T-helper 17 cell (primary cell): Measurements from ENCODE around the gene EPS8. TPM values are rescaled to one million over a fixed set of nuclear protein-coding genes. Genes with fewer than 3 reads are reported as not detected.
"Not testable (repeated sequence)": the region's sequence is repeated elsewhere in the genome, so short reads cannot be mapped to it uniquely, and the experiment has no call there.

ENCODE experiments used
- ATAC-seq: fragments of 150-1000 bp; cut with Tn5 transposase; 2 replicates; pipeline ENCODE4 v1.10.0; 2021; ENCODE audit warnings: mild to moderate bottlenecking, moderate library complexity
- DNase-seq, 3 donors: peaks; one replicate each; pipeline versions ENCODE4 v3.0.0 to v3.0.0-alpha.2; 2020 to 2021
- H3K9me3 ChIP-seq: one replicate; pipeline ENCODE4 v1.7.0; 2013; ENCODE audit warnings: low read length, mild to moderate bottlenecking; ENCODE audit not compliant: control insufficient read depth, poor library complexity, severe bottlenecking
- H3K27ac Mint-ChIP-seq: one replicate; pipeline ENCODE4 v1.8.0; 2022; ENCODE audit warnings: mild to moderate bottlenecking, moderate library complexity, mixed read lengths
- H3K27me3 Mint-ChIP-seq: one replicate; pipeline ENCODE4 v1.8.0; 2022; ENCODE audit warnings: mixed read lengths
- H3K36me3 Mint-ChIP-seq: one replicate; pipeline ENCODE4 v1.8.0; 2022; ENCODE audit warnings: low read depth, mixed read lengths
- H3K4me1 Mint-ChIP-seq: one replicate; pipeline ENCODE4 v1.8.0; 2022; ENCODE audit warnings: mild to moderate bottlenecking, mixed read lengths
- H3K4me3 Mint-ChIP-seq: one replicate; pipeline ENCODE4 v1.8.0; 2022; ENCODE audit warnings: mild to moderate bottlenecking, moderate library complexity, mixed read lengths
- total RNA-seq, 4 donors: library from RNA in 2 of 4; stranded (reverse) in 2 of 4; gene quantifications; one replicate each; pipeline ENCODE4 v1.2.3 and lab custom pipeline; 2022 to 2026

The EPS8 gene
- total RNA-seq, 2 donors from 2014 or later: 1.5 to 2.4 TPM

GRCh38 chr12:15620741-15621539, 168.2 kb downstream of the EPS8 start:
- H3K4me3 Mint-ChIP-seq: no peak overlapping the region
- ATAC-seq: no peak
- H3K36me3 Mint-ChIP-seq: no peaks in the 10 kb centered on the region
- no peak overlapping the region for H3K27ac Mint-ChIP-seq
- H3K9me3 ChIP-seq: no peaks in the 10 kb centered on the region
- no peaks in the 10 kb centered on the region for H3K4me1 Mint-ChIP-seq
- peaks cover 15% of the 10 kb centered on the region for H3K27me3 Mint-ChIP-seq
- no peak for DNase-seq

GRCh38 chr12:15616495-15616894, 172.7 kb downstream of the EPS8 start:
- H3K4me3 Mint-ChIP-seq, H3K27ac Mint-ChIP-seq, H3K4me1 Mint-ChIP-seq, H3K9me3 ChIP-seq, DNase-seq, H3K36me3 Mint-ChIP-seq, ATAC-seq, H3K27me3 Mint-ChIP-seq: not testable (repeated sequence)

GRCh38 chr12:15613981-15614380, 175.2 kb downstream of the EPS8 start:
- Mint-ChIP-seq H3K4me3 (no peak overlapping the region), H3K4me1 (no peaks in the 10 kb centered on the region)

GRCh38 chr12:15608941-15609340, 180.2 kb downstream of the EPS8 start:
- ATAC-seq (no peak), DNase-seq (no peak)
- H3K4me3 Mint-ChIP-seq: no peak overlapping the region
- H3K36me3 Mint-ChIP-seq: peaks cover 2% of the 10 kb centered on the region
- no peaks in the 10 kb centered on the region for H3K9me3 ChIP-seq
- no peaks in the 10 kb centered on the region for H3K4me1 Mint-ChIP-seq
- H3K27ac Mint-ChIP-seq: no peak overlapping the region
- H3K27me3 Mint-ChIP-seq: peaks cover 20% of the 10 kb centered on the region

More at GRCh38 chr12:15613981-15614380, 175.2 kb downstream of the EPS8 start:
- peaks cover 5% of the 10 kb centered on the region for H3K9me3 ChIP-seq
- H3K27me3 Mint-ChIP-seq: peaks cover 6% of the 10 kb centered on the region
- ATAC-seq: no peak
- DNase-seq: no peak
- no peak overlapping the region for H3K27ac Mint-ChIP-seq
- no peaks in the 10 kb centered on the region for H3K36me3 Mint-ChIP-seq

- Mint-ChIP-seq H3K27me3 (peaks cover 23% of the 10 kb centered on the region), H3K36me3 (peaks cover 2% of the 10 kb centered on the region), H3K4me3 (no peak overlapping the region), H3K4me1 (no peaks in the 10 kb centered on the region), H3K27ac (no peak overlapping the region)
- no peaks in the 10 kb centered on the region for H3K9me3 ChIP-seq
- ATAC-seq: no peak
- no peak for DNase-seq
Observed at GRCh38 chr12:15608406-15608805, 180.8 kb downstream of the EPS8 start.

DNA sequence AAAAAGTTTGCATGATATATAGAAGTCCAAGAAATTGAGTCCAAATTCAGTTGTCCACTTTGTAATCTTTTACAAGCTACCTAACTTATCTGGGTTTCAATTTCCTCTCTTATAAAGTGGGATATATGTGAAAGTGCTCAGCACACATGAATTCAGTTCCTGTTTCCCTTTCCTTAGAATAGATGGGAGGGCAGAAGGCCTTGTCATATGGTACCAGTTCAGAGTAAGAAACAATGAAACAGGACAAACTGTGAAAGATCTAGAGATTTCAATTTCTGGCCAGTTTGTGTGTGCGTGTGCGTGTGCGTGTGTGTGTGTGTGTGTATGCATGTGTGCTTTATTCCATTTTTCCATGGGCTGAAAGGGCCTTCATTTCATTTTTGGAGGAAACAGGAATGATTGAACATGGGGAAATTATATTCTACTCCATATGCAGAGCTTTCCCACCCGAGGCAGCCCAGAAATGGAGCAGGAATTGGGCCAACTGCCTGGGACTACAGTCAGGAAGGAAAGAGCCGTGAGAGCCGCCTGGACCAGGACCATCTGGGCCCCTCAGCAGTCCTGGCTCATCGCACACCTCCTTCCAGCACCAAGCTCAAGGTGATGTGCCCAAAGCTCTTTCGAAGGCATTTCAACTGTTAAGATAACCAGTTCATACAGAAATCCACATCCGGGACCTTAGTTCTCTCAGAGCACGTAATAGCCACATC, 183.2 kb downstream of the EPS8 start:
- H3K9me3 ChIP-seq: no peaks in the 10 kb centered on the region
- Mint-ChIP-seq H3K27ac (no peak overlapping the region), H3K4me3 (no peak overlapping the region), H3K36me3 (peaks cover 2% of the 10 kb centered on the region), H3K27me3 (peaks cover 31% of the 10 kb centered on the region), H3K4me1 (no peaks in the 10 kb centered on the region)
- ATAC-seq (no peak), DNase-seq (no peak)

DNA sequence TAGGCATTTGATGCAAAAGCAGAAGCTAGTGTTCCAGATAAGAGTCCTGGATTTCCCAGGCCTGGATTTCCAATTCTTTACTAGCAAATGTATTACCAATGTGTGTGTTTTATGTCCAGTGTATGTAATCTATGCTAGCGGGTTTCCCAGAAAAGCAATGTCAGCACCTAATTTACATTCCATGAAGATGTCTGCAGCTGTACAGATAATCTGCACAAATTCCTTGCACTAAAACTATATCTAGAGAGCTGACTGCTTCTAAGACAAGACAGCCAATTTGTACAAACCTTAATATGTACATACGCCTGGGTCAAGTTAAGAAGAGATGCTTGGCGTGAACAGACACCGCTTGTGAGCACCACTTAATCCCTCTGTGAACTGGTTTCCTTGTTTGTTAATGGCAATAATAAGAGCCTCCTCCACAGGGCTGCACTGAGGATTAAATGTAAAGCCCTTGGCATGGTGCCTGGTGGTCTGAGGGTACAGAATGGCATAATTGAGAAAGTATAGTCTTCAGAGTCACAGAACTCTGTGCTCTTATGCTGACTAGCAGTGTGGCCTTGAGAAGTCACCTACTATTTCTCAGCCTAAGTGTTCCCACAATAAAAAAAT, 185.6 kb downstream of the EPS8 start:
- Mint-ChIP-seq H3K27ac (no peak overlapping the region), H3K27me3 (peaks cover 30% of the 10 kb centered on the region), H3K4me1 (no peaks in the 10 kb centered on the region), H3K36me3 (peaks cover 2% of the 10 kb centered on the region), H3K4me3 (no peak overlapping the region)
- DNase-seq (no peak), ATAC-seq (no peak)
- no peaks in the 10 kb centered on the region for H3K9me3 ChIP-seq

GRCh38 chr12:15602051-15602672, 187.0 kb downstream of the EPS8 start:
- Mint-ChIP-seq H3K27me3 (peaks cover 37% of the 10 kb centered on the region), H3K27ac (no peak overlapping the region), H3K4me1 (no peaks in the 10 kb centered on the region), H3K36me3 (peaks cover 2% of the 10 kb centered on the region), H3K4me3 (no peak overlapping the region)
- no peak for DNase-seq
- ATAC-seq: no peak
- no peaks in the 10 kb centered on the region for H3K9me3 ChIP-seq

- Mint-ChIP-seq H3K27me3 (peaks cover 32% of the 10 kb centered on the region), H3K4me3 (no peak overlapping the region), H3K36me3 (peaks cover 2% of the 10 kb centered on the region), H3K4me1 (no peaks in the 10 kb centered on the region), H3K27ac (no peak overlapping the region)
- no peaks in the 10 kb centered on the region for H3K9me3 ChIP-seq
- ATAC-seq: no peak
- no peak for DNase-seq
Observed at GRCh38 chr12:15601210-15601800, 187.9 kb downstream of the EPS8 start.

- Mint-ChIP-seq H3K27me3 (peaks cover 32% of the 10 kb centered on the region), H3K36me3 (peaks cover 6% of the 10 kb centered on the region), H3K27ac (no peak overlapping the region), H3K4me3 (no peak overlapping the region), H3K4me1 (peaks cover 3% of the 10 kb centered on the region)
- no peaks in the 10 kb centered on the region for H3K9me3 ChIP-seq
- DNase-seq: no peak
- ATAC-seq: no peak
Observed at GRCh38 chr12:15600223-15600935, 188.8 kb downstream of the EPS8 start.

DNA sequence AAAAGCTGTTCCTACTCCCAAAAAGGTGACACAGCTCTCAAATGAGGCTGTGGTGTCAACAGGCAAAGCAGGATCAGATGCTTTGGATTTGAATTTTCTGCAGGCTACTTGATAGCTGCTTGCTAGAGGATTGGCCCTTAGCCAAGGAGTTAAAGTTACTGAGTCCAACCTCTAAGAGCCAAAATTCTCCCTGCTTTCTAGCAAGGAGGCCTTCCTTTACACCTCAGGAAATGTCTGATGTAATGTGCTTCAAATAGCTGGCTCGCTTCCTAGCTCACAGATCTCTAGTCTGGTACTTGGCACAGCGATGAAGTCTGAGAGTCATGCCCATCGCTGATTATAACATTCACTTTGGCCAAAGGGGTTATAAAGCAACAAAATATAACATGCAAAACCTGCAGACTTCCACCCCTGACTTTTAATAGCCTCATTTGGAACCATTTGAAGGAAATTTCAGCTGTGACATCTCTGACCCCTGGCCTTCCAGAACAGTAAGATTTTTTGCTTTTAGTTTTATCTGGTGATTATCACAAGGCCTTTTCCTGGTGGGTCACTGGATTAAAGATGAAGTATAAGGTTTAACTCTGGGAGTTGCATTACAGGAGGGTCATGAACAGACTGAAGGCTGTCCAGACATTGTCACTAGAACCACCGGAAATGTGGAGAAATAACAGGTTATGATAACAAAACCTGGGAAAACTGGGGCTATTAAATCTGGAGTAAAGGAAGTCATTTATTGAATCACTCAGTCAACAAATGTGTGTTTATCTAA, 189.7 kb downstream of the EPS8 start:
- no peaks in the 10 kb centered on the region for H3K9me3 ChIP-seq
- Mint-ChIP-seq H3K27me3 (peaks cover 27% of the 10 kb centered on the region), H3K4me1 (peaks cover 3% of the 10 kb centered on the region), H3K27ac (no peak overlapping the region), H3K4me3 (no peak overlapping the region), H3K36me3 (peaks cover 7% of the 10 kb centered on the region)
- ATAC-seq: no peak
- DNase-seq: no peak
